Measurements from ENCODE around the gene PKD1.
"Not testable (repeated sequence)": the region's sequence is repeated elsewhere in the genome, so short reads cannot be mapped to it uniquely, and the experiment has no call there.

PKD1 gene

DNA sequence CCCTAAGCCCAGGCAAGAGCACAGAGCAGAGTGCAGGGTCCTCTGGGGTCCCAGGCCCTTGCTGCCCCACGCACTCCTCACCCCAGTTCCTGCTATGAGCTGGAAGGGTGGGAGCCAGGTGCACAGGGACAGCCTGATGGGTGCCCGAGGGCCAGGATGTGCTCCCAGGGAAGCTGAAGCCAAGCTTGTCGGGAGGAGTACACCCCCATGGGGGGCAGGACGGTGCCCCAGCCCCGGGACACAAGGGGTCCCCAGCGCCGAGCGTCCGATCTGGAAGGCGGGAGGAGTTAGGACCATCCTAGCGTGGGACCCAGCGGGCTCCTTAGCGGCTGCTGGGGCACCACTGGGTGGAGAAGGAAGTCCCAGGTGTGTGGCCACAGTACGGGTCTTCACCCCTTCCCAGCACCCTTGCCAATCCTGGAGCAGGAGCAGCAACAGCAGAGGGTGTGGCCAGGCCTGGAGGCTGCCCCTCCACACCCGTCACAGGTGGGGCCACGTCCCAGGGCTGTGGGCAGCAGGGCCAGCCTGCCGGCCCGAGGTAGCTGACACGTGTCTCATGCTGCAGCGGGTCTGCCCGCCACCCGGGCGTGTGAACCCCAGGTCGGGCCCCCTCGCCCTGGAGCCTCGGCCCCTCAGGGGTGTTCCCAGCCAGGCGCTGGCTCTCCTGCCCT lies 11.9 kb downstream of the PKD1 start:
- not testable (repeated sequence) for DNase-seq (ENCODE audit: low spot score)

DNA sequence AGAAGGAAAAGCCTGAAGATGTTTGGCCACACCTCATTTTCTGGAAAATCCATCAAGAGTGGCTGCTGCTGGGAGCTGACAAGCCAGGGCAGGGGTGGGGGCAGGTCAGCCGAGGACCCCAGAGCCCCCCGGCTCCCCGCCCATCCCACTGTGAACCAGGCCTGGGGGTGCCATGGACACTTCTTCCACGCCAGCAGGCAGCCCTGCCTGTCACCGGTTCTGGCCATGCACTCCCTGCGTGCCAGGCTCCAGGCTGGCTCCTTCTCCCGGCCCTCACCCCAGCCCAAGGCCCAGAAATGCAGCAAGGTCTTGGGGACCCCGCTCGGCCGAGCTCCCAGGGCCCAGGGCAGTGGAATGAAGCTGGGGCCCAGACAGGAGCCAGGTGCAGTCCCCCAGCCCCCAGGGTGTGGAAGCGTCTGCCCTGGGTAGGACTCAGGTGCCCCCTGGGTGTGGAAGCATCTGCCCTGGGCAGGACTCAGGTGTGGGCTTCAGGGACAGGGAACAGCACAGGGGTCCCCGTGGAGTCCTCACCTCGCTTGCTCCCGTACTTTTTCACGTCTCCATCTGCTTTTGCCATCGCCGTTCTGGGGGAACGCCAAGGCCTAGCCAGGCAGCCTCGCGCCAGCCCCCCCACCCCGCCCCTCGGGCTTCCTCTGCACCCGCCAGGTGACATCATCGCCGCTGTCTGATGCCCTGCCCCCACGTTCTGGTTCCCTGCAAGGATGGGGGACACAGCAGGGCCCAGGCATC lies 12.6 kb downstream of the PKD1 start:
- DNase-seq (ENCODE audit: low spot score) = not testable (repeated sequence)

DNA sequence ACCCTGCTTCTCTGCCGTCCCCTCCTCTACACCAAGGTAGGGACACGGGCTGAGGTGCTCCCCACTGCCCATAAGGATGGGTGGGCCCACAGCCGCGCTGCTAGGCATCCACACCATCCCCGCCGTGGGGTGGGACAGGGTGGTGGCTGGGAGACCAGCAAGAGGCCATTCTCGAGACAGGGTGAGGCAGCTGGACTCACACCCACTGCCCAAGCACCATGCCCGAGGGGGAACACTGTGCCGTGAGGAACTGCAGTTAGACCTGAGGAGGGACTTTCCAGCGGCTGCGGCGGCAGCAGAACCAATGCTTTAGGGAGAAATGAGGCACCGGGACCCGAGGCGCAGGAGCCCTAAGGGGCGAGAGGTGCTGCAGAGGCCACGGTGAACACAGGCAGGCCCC lies 13.3 kb downstream of the PKD1 start:
- no peak for DNase-seq (ENCODE audit: low spot score)

DNA sequence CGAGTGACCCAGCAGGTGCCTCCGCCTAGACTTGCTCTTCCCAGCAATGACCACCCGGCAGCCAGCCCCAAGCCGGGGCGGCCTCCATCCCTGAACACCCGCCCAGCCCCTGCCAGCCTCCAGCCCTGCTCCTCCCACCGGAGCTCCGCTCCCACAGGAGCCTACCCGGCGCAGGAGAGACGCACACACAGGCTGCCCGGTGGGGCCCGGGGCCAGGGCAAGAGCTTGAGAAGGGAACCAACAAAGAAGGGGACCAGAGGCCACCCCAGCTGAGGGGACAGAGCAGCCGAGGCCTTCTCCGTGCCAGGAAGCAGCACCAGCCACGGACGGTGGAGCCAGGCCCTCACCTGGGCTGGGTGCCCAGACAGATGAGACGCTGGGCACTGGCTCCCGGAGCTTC lies 13.8 kb downstream of the PKD1 start:
- DNase-seq (ENCODE audit: low spot score) = no peak

DNA sequence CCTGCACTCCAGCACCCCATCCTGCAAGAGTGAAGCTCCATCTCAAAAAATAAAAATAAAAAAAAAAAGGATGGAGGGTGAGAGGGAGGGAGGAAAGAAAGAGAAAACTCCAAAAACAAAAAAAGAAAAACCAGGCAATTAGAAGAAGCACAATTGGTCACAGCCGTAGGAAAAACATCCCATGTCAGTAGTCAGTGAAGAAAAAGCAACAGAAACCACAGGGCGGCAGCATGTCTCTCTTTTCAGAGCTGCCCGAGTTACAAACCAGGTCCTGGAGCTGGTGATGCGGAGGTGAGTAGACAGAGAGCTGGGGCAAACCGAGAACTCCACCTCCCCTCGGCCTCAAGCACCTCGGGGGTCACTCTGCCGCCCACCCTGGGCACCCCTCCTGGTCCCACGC lies 14.4 kb downstream of the PKD1 start:
- DNase-seq (ENCODE audit: low spot score) = peak; percentile 74

DNA sequence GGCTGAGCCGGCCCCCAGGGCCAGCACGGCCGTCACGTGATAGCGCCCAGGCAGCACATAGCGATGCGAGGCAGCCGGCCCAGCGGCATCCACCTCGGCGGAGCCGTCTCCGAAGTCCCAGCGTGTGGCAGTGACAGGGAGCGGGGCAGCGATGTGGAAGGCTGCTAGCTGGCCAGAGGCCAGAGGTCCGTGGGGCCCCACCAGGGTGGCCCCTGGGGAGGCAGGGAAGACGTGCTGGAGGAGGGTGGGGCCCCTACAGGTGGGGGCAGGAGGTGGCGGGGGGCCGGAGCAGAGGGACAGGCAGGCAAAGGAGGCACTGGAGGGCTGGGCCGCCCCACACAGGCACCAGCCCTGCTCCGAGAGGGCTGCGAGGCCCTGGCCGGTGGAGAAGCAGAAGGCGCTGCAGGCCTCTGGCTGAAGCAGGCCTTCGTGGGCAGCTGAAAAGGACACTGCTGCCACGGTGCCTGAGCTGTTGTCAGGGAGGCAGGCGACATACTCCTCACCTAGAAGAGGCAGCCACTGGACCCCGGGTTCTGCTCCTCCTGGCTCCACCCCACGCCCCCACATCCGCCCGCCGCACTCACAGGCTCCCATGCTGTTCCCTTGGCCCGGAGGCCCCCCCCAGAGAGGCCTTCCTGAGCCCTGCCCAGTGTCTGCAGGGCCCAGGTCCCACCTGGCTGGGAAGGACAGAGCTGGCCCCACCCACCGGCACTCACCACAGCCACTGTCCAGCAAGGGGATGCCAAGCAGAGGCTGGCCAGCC lies 17.6 kb downstream of the PKD1 start:
- not testable (repeated sequence) for DNase-seq (ENCODE audit: low spot score)

DNA sequence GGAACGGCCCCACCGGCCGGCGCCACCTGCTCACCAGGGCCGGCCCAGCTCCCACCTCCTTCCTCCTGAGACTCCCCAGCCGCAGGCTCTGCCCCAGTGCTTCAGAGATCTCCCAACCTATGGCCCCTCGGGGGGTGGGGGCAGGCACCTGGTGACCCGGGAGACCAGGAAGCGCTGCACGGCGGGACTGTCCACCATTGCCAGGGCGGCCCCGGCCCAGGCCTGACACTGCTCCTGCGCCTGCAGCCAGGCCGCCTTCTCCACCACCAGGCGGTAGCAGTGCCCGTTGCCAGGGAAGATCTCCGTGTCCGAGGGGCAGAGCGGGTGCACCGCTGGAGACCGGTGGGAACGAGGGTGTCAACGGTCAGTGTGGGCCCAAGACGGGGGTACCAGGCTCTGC lies 18.4 kb downstream of the PKD1 start:
- not testable (repeated sequence) for DNase-seq (ENCODE audit: low spot score)

DNA sequence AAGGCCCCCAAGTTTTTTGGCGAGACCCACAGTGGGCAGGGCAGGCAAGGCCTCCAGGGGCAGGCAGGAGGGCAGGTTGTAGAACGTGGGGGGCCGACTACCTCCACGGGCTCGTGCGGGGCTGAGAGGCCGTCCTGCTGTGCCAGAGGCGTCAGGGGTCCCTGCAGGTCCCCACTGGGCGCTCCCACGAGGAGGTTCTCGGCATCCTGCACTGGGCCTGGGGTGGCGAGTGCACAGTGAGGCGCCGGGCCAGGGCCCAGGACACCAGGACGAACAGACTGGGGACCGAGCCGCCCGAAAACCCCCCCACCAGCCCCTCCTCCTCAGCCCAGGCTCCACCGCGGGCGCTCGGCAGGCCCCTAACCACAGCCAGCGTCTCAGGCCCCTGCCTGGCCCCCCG lies 19.3 kb downstream of the PKD1 start:
- not testable (repeated sequence) for DNase-seq (ENCODE audit: low spot score)

DNA sequence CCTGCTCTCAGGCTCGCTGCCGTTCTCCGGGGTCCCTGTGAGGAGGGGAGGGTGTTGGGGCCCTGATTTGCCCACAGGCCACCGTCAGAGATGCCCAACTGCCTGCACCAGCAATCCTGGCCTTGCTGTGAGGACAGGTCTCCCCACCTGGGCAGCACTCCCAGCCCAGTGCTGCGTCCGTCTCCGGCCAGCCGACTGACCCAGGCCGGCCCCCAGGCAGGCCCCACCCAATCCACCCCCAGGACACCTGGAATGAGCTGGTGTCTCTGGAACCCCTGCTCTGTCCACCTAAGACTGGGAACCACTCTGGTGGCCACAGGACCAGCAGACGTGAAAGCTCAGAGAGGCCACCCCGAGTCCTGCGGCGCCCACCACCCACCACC lies 20.1 kb downstream of the PKD1 start:
- no peak for DNase-seq (ENCODE audit: low spot score)

DNA sequence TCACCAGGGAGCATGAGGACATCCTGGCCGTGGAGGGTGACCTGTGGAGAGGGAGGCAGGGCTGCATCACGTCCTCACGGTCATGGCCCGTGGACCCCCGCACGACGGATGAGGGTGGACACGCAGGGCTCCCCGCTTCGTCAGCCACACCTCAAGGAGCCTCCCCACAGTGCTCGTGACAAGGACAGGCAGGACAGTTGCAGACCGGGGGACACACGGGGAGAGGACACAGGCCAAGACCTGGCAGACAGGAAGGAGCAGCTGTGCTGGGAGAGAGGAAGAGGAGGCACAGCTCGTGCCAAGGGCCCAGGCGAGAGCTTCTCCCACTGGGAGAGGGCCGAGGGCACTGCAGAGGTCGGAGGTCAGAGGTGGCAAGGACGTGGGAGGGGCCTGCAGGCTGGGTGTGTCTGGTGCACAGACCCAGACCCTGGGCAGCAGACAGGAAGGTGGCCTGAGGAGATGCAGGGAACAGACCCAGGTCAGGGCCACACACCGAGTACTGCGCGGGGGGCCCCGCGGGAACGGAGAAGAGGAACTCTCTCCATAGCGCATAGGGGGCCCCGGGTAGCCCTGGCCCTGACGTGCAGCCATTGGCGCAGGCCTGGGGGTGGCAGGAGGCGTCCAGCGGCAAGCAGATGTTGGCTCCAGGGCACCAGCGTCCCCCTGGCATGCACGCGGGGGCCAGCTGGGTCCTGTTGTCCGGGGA lies 20.7 kb downstream of the PKD1 start:
- DNase-seq (ENCODE audit: low spot score) = not testable (repeated sequence)

DNA sequence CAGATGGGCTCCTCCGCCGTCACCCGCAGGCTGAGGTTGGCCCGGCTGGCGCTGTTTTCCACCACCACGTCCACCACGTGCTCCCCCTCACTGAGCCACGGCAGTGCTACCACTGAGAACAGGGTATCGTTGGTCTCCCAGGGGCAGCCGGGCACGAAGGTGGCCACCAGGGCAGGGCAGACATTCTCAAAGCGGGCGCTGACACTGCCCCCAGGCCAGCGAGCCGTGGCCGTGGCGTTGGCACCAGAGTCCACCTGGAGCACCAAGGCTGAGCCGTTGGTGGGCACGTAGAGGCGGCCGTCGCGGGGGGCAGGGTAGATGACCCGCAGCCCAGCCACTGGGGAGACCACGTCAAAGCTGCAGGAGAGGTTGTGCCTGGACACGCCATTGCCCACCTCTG lies 21.5 kb downstream of the PKD1 start:
- not testable (repeated sequence) for DNase-seq (ENCODE audit: low spot score)

DNA sequence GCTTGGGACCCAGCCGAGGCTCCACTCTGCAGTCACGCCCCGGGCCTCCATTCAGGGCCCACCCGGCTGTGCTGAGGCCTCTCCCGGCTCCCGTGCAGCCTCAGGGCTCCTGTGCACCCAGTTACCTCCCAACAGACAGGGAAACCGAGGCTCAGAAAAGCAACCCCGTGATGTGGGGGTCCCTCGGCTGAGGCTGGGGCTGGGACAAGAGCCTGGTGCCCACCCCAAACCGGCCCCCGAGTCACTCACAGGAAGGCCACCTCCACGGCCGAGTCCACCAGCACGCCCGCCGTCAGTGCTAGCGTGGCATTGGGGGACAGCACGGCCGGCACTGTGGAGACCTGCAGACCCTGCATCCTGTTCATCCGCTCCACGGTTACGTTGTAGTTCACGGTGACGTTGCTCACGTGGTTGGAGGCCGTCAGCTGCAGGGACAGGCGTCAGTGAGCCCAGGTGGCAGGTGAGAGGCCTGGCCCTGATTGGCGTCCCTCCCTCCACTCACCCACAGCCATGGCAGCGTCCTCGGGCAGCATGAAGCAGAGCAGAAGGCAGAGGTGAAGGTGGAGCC lies 23.1 kb downstream of the PKD1 start:
- DNase-seq (ENCODE audit: low spot score) = not testable (repeated sequence)

DNA sequence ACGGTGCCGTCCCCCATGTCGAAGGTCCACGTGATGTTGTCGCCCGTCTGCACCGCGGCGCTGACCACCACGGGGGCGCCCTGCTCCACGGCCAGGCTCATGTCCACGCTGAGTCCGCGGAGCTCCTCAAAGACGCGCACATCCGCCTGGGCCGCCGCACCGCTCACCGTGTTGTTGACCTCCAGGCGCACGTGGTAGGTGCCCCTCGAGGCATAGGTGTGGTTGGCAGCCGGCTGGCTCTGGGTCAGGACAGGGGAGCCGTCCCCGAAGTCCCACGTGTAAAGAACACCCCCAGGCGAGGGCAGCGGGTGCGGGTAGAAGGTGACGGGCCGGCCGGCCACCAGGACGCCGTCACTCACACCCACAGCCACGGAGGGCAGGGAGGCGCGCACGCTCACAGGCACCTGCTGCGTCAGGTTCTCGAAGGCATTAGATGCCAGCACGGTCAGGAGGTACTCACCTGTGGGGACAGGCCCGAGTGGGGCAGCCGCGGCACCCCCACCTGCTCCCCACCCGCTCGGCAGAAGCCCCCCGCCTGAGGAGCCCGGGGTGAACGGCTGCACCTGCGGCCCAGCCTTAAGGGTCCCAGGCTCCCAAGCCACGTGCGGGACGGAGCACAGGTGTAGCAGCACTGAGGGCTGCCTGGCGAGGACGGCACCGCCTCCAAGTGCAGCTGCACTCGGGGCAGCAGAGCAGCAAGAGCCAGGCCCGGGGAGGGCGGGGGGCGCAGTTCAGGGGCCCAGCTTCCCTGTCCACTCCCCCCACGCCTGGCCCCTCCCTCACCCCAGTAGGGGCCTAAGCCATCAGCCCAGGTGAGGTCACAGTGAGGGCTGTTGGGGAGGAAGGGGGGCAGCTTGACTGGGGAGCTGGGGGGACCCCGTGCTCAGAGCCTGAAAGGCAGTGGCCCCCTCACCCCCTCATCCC lies 24.0 kb downstream of the PKD1 start:
- DNase-seq (ENCODE audit: low spot score) = not testable (repeated sequence)

DNA sequence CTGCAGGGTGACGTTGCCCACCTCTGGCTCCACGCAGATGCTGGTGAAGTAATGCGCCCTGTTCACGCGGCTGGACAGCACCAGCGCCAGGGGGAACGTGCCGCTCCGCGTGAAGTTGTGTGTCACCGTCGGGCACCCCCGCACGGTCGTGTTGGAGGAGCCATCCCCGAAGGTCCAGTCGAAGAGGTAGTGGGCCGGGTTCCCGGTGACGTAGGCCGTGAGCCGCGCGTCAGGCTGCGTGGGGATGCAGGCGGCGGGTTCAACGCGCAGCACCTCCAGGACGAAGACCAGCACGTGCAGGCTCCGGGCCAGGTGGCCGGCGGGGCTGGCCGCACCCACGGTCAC lies 24.7 kb downstream of the PKD1 start:
- DNase-seq (ENCODE audit: low spot score) = not testable (repeated sequence)

DNA sequence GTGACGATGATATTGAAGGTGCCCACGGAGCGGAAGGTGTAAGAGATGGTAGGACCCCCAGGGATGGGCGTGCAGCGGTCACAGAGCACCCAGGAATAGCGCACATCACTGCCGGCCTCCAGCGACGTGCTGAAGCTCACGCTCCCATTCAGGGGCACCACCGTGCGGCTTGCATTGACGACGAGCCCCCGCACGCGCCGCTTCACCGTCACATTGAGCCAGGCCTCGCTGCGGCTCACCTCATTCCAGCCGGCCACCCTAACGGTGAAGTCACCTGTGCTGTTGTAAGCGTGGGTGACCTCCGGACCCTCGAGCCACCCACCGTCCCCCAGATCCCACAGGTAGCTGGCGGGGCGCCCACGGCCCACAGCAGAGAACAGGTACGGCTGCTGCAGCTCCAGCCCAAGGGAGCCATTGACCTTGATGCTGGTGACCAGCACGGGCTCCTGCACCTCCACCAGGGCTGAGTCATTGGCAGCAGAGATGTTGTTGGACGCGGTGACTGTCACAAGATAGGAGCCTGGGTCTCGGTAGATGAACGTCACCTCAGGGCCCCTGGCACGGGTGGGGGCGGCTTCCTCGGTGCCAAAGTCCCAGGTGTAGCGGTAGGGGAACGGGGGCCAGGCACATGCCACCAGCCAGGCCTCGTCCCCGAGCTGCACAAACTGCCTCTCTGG lies 25.2 kb downstream of the PKD1 start:
- not testable (repeated sequence) for DNase-seq (ENCODE audit: low spot score)

DNA sequence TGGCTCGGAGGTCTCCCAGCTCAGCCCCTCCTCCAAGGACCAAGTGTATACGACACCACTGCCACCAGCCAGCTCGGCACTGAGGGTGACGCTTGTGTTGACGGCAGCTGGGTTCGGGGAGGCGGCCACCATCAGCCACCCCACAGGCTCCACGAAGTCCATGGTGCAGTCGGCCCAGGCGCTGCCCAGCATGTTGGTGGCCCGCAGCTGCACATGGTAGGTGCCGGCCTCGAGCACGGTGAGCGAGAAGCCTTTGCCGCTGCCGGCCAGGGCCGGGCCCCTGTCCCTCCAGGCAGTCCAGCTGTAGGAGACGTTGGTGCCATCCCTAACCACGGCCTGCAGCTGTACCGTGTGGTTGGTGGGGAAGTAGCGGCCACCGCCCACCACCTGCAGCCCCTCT lies 25.8 kb downstream of the PKD1 start:
- not testable (repeated sequence) for DNase-seq (ENCODE audit: low spot score)

DNA sequence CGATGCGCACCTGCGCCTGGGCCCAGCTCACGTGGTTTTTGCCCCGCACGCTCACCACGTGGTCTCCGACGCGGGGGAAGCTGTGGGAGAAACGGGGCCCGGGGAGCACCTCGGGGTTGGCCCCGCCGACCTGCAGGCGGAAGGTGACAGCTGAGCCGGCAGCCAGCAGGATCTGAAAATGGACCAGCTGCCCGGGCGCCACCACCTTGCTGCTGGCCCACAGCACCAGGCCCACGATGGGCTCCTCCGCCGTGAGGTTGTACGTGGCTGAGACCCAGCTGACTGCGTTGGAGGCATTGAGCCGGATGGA lies 26.5 kb downstream of the PKD1 start:
- DNase-seq (ENCODE audit: low spot score) = not testable (repeated sequence)

DNA sequence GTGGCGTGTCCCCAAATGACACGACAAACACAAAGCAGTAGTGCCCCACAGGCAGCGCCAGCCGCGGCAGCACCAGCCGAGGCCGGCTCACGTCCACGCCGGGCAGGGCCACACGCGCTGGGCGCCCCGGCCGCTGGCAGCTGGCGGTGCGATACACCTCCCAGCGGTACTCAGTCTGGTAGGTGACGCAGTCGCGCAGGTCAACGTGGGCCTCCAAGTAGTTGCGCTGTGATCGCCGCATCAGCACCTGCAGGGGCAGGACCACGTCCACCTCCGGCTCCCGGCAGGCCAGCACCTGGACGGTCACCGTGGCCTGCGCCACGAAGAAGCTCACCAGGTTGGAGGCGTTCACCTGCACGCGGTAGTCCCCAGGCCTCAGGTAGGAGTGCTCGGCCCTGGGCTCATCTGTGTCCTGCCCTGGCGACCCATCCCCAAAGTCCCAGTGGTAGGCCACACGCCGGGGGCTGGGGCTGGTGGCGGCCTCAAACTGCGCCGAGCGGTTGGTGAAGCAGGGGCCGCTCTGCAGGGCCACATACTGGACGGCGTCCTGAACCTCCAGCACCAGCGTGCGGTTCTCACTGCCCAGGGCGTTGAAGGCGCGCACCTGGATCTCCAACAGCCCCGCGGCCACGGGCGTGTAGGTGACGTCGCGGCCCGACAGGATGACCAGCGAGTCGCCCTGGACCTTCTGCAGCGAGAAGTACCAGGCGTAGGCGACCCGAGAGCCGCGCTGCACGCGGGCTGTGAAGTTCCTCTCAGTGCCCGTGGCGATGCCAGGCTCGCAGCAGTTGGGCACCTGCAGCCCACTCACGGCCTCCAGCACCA lies 27.0 kb downstream of the PKD1 start:
- not testable (repeated sequence) for DNase-seq (ENCODE audit: low spot score)

DNA sequence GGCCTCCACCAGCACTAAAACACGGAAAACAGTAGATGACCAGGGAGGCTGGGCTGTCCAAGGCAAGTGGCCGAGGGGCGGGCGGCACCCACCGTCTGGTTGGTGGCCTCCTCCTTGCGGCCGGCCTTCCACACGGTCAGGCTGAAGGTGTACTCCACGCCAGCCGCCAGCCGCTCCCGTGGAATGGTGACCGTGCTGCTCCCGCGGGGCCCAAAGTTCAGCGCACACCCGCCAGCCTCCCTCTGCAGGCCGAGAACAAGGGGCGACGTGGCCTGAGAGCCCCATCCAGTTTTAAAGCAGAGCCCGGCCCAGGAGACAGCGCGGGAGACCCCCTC lies 27.9 kb downstream of the PKD1 start:
- DNase-seq (ENCODE audit: low spot score) = not testable (repeated sequence)
